Subcutaneous abdominal adipose tissue (tissue), 5 donors: ENCODE results near the gene SLC5A3.

Experiments used
- H3K27ac ChIP-seq: one replicate; pipeline ENCODE4 v1.7.0; 2013; ENCODE audit warnings: low read depth, mild to moderate bottlenecking, inconsistent platforms, low read length, moderate library complexity
- H3K27me3 ChIP-seq, 5 donors: one replicate each; pipeline ENCODE4 v1.7.0; 2013; ENCODE audit warnings: low read length in 5 of 5, inconsistent platforms in 1 of 5; ENCODE audit not compliant: control insufficient read depth in 5 of 5, insufficient read depth in 4 of 5
- H3K36me3 ChIP-seq, 5 donors: one replicate each; pipeline ENCODE4 v1.7.0; 2013; ENCODE audit warnings: low read length in 5 of 5; ENCODE audit not compliant: control insufficient read depth in 5 of 5, insufficient read depth in 5 of 5
- H3K4me1 ChIP-seq, 5 donors: one replicate each; pipeline ENCODE4 v1.7.0; 2013; ENCODE audit warnings: low read length in 5 of 5, mild to moderate bottlenecking in 3 of 5, moderate library complexity in 1 of 5; ENCODE audit not compliant: control insufficient read depth in 5 of 5, insufficient read depth in 5 of 5
- H3K4me3 ChIP-seq, 5 donors: one replicate each; pipeline ENCODE4 v1.7.0; 2013; ENCODE audit warnings: low read length in 5 of 5, low read depth in 1 of 5
- H3K9ac ChIP-seq, 5 donors: one replicate each; pipeline ENCODE4 v1.7.0; 2013; ENCODE audit warnings: low read length in 5 of 5, mild to moderate bottlenecking in 4 of 5, moderate library complexity in 3 of 5
- H3K9me3 ChIP-seq, 5 donors: one replicate each; pipeline ENCODE4 v1.7.0; 2013; ENCODE audit warnings: low read length in 5 of 5; ENCODE audit not compliant: control insufficient read depth in 5 of 5
- donor health status: healthy.
- donor health status: healthy.
- donor health status: healthy.
- donor health status: healthy.
- donor health status: healthy.

The SLC5A3 gene

DNA sequence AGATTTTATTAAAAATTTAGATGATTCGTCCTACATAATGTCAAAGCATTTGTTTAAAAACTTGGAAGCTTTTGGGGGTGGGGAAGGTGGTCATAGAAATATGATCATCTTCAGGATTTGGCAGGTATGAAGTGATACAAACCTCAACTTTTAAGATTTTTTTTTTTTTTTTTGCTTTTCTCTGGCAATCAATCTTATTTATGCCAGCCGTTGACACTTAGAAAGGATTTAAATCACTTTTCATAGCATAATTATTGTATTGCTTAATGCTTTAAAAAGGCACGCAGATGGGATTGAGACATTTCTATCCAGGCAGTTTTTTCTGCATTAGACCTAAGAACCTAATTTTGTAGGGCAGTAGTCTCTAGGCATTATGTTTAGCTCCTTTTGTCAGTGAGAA lies 19.7 kb downstream of the SLC5A3 start:
- H3K36me3 ChIP-seq: peaks cover 5 to 22% (median 19%) of the 10 kb centered on the region in 5 donors
- no peak overlapping the region for H3K27ac ChIP-seq
- peaks cover 0 to 22% (median 14%) of the 10 kb centered on the region in 5 donors for H3K4me1 ChIP-seq
- no peak overlapping the region for H3K4me3 ChIP-seq
- H3K9ac ChIP-seq: no peak overlapping the region
- H3K27me3 ChIP-seq: no peaks in the 10 kb centered on the region
- no peaks in the 10 kb centered on the region for H3K9me3 ChIP-seq

DNA sequence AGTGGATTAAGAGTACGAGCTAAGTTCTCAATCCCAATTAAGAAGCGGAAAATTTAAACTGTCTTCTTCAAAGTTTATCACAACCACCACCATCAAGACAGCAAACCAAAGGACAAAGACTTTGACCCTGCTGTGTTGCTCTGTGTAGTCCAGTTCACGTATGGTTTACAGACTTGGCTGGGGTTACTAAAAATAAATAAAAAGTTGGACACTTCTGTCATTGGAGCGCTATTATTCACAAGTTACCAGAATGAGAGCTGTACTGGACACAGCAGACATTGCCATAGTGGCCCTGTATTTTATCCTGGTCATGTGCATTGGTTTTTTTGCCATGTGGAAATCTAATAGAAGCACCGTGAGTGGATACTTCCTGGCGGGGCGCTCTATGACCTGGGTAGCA lies 21.6 kb downstream of the SLC5A3 start:
- Histone ChIP-seq H3K27ac (no peak overlapping the region), H3K27me3 (no peaks in the 10 kb centered on the region), H3K4me1 (peaks cover 0 to 22% (median 14%) of the 10 kb centered on the region in 5 donors), H3K4me3 (no peak overlapping the region), H3K9me3 (no peaks in the 10 kb centered on the region), H3K36me3 (peaks cover 5 to 22% (median 19%) of the 10 kb centered on the region in 5 donors), H3K9ac (no peak overlapping the region)

DNA sequence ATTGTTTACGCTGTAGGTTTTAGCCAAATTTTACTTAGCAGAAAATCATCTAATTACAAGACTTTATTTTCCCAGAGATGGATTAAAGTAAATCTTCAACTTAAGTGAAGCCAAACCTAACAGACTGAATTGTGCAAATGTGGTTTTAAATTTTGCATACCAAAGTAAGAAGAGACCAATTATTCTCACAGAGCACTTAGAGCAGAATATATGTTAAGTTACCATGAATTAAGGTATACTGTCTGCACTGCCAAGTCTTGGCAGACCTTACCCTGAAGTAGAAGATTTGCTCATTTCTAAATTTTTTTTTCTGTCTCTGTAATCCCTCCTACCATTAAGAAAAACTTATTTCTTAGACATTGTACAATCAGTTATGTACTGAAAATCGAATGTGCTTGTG lies 24.1 kb downstream of the SLC5A3 start:
- Histone ChIP-seq H3K4me1 (peaks cover 0 to 30% (median 10%) of the 10 kb centered on the region in 5 donors), H3K27ac (no peak overlapping the region)

DNA sequence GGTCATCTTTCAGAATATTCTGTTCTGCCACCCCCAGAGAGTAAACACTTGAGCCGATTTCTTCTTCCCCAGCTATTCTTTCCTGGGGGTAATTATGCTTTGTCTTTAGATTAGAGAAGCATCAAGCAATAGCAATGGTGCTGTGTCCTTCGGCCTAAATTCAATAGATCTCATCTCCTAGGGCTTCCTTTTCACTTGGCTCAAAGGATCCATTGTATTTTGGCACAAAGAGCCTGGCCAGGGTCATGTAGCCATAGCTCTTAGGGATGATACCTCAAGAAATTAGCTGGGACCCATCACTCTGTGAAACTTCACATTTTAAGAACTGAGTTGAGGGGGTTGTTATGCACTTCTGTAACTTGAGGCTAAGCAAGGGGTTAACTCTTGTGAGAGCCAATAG lies 27.0 kb downstream of the SLC5A3 start:
- Histone ChIP-seq H3K27me3 (no peaks in the 10 kb centered on the region), H3K4me1 (peaks cover 0 to 15% (median 2%) of the 10 kb centered on the region in 5 donors), H3K9me3 (no peaks in the 10 kb centered on the region), H3K9ac (no peak overlapping the region), H3K27ac (no peak overlapping the region), H3K4me3 (no peak overlapping the region), H3K36me3 (peaks cover 8 to 24% (median 13%) of the 10 kb centered on the region in 5 donors)

More for the DNA sequence above, 24.1 kb downstream of the SLC5A3 start:
- Histone ChIP-seq H3K9me3 (no peaks in the 10 kb centered on the region), H3K4me3 (no peak overlapping the region), H3K36me3 (peaks cover 5 to 22% (median 19%) of the 10 kb centered on the region in 5 donors), H3K27me3 (no peaks in the 10 kb centered on the region), H3K9ac (no peak overlapping the region)

DNA sequence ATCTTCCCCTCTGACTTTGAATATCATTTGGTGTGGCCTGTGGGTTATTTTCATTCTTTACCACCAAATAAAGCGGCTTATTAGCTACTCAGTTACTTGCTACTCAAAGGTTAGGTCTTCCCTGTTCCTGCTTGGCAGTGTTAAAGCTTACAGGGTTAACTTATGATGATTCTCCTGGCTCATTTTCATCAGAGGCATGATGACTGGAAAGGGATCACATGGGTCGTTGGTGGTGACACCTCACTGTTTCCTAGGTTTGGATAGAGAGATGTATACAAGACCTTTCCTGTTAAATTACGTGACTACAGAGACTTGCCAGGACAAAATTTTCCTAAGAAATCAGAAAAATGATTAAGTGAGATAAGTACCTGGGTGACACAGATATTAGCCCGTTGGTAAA lies 27.4 kb downstream of the SLC5A3 start:
- H3K9ac ChIP-seq: no peak overlapping the region
- H3K4me3 ChIP-seq: no peak overlapping the region
- H3K9me3 ChIP-seq: no peaks in the 10 kb centered on the region
- H3K36me3 ChIP-seq: peaks cover 6 to 20% (median 9%) of the 10 kb centered on the region in 5 donors
- H3K27ac ChIP-seq: no peak overlapping the region
- no peaks in the 10 kb centered on the region for H3K27me3 ChIP-seq
- peaks cover 0 to 15% (median 2%) of the 10 kb centered on the region in 5 donors for H3K4me1 ChIP-seq

DNA sequence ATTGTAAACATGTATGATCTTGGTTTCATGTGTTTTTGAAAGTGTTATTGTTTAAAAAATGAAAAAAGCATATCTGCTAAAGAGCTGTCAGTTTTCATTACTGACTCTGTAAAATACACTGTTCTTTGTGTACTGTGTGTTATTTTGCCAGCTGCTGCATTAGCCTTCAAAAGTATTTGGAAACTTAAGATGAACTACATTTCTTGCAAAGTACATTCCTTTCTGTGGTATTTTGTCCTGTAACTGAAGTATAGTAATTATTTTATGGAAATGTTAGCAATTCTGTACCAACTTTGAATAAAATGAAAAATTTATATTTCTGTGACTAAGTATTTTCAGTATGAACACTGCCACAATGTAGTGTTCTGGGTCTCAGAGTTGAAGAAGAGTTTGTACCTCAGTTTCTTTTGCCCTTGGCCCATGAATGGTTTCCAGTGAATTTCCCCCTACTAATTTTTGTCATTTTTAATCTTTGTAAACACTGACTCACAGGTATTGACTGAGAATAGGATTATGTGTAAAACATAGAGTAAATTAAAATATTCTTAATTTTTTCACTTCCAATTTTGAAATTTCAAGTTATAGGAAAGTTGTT lies 32.7 kb downstream of the SLC5A3 start:
- Histone ChIP-seq H3K9ac (no peak overlapping the region), H3K27ac (no peak overlapping the region), H3K4me3 (no peak overlapping the region), H3K4me1 (no peaks in the 10 kb centered on the region), H3K27me3 (no peaks in the 10 kb centered on the region), H3K9me3 (no peaks in the 10 kb centered on the region), H3K36me3 (peaks cover 0 to 8% (median 6%) of the 10 kb centered on the region in 5 donors)

DNA sequence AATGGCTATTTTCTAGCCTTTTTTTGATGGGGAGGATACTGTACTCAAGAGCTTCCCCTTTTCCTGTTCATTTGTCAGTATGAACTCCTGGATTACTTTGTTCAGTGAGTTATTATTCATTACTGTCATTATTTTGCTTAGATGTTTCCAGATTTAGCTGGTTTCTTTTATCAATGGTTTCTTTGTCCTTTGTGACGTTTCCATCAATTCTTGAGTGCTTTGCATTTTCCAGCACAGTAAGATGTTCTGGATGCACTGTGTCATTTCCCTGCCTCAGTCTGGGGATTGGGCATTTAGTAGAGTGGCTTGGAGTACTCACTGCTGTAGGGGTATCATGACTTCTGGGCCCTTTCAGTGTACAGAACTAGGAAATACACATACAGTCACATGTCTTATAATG lies 34.2 kb downstream of the SLC5A3 start:
- Histone ChIP-seq H3K9ac (no peak overlapping the region), H3K36me3 (peaks cover 0 to 8% (median 6%) of the 10 kb centered on the region in 5 donors), H3K4me1 (no peaks in the 10 kb centered on the region), H3K9me3 (no peaks in the 10 kb centered on the region), H3K27ac (no peak overlapping the region), H3K4me3 (no peak overlapping the region), H3K27me3 (no peaks in the 10 kb centered on the region)

DNA sequence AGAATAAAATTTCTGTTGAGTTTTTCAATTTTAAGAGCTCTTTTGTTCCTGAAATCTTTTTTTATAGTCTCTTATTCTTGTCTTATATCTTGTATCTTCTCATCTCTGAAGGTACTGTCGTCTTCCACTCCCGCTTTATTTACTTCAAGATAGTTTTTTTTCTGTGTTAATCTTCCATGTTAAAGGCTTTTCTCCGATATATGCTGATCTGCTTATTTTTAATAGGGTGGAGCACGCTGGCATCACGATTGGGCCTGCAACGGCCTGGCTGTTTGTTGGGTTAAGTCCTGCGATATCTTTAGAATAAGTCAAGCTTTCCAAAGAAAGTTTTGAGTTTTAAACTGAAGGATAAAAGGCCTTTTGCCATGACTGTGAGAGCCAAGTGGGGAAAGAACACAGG lies 35.7 kb downstream of the SLC5A3 start:
- Histone ChIP-seq H3K27me3 (no peaks in the 10 kb centered on the region), H3K4me3 (no peak overlapping the region), H3K36me3 (peaks cover 0 to 6% (median 2%) of the 10 kb centered on the region in 5 donors), H3K9me3 (no peaks in the 10 kb centered on the region), H3K9ac (no peak overlapping the region), H3K4me1 (peaks cover 0 to 3% (median 1%) of the 10 kb centered on the region in 5 donors), H3K27ac (no peak overlapping the region)

DNA sequence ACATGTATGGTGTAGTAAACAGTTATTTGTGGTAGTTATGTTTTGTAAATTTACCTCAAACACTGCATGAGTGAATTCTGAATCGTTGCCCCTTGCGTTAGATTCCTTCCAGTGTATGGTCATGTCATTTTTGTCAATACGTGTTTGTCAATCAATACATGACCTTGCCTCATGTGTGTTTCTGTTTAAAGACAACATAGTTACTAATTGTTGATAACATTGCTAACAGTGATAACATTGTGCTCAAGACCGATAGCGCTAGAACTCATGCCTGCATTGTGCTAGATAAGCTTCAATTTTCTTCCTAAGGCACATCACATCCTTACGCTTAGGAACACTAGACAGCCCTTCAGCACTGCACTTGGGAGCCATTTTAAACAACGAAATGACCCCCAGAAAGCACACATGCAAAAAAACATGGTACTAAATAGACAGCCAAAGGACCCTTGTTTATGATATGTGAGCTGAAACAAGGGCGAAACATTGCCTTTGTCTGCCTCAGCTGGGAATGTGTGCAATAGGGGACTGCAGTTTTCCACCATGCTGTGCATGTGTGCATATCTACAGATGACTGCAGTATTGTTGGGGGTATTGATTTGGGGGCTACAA lies 37.3 kb downstream of the SLC5A3 start:
- H3K9ac ChIP-seq: no peak overlapping the region
- H3K4me3 ChIP-seq: no peak overlapping the region
- H3K9me3 ChIP-seq: no peaks in the 10 kb centered on the region
- H3K27ac ChIP-seq: no peak overlapping the region
- peaks cover 1 to 11% (median 4%) of the 10 kb centered on the region in 5 donors for H3K4me1 ChIP-seq
- peaks cover 0 to 6% (median 2%) of the 10 kb centered on the region in 5 donors for H3K36me3 ChIP-seq
- no peaks in the 10 kb centered on the region for H3K27me3 ChIP-seq

DNA sequence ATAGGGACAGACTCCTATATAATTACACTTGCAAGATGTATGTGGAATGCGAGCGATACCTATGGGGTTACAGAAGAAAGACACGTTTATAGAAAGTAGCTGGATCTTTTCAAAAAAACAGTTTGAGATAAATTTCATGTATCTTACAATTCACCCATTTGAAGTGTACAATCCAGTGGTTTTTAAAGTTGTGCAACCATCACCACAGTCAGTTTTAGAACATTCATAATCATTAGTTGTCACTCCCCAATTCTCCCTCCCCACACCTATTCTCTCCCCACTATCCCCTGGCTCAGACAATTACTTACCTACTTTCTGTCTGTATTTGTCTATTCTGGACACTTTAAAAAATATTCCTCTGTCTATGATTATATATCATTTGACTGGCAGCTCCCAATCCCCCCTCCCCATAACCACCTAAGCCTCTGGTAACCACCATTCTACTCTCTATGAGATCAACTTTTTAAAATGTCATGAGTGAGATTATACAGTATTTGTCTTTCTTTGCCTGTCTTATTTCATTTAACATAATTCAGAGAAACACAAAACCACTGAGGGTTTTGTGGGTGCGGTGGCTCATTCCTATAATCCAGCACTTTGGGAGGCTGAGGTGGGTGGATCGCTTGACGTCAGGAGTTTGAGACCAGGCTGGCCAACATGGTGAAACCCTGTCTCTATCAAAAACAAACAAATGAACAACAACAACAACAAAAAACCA lies 39.1 kb downstream of the SLC5A3 start:
- Histone ChIP-seq H3K4me3 (no peak overlapping the region), H3K9me3 (no peaks in the 10 kb centered on the region), H3K4me1 (peaks cover 1 to 11% (median 4%) of the 10 kb centered on the region in 5 donors), H3K36me3 (peaks cover 0 to 6% (median 2%) of the 10 kb centered on the region in 5 donors), H3K9ac (no peak overlapping the region), H3K27me3 (no peaks in the 10 kb centered on the region), H3K27ac (no peak overlapping the region)
